Measurements from ENCODE around the gene SELL. TPM values are rescaled to one million over a fixed set of nuclear protein-coding genes. Genes with fewer than 3 reads are reported as not detected.

Gene SELL
- total and polyA plus RNA-seq, 2 experiments from 2014 or later: 1.1 to 1.5 TPM

GRCh38 chr1:169648187-169648586, 63.2 kb downstream of the SELL start:
- no peaks in the 10 kb centered on the region for H3K36me3 ChIP-seq (replicated peaks; ENCODE audit: insufficient read depth, low read depth)
- TF ChIP-seq CTCF (IDR thresholded peaks at IDR 0.05; ENCODE audit: poor library complexity): no peak
- no peak for TF ChIP-seq EZH2 (IDR thresholded peaks at IDR 0.05; ENCODE audit: borderline replicate concordance)
- TF ChIP-seq EZH2phosphoT487 (IDR thresholded peaks at IDR 0.05; ENCODE audit: low read depth, severe bottlenecking, unreplicated experiment): no peak
- H3K9me2 ChIP-seq (replicated peaks; ENCODE audit: insufficient read depth): no peaks in the 10 kb centered on the region
- no peak overlapping the region for H3K4me2 ChIP-seq
- no peaks in the 10 kb centered on the region for H4K20me1 ChIP-seq (ENCODE audit: insufficient read depth, poor library complexity, severe bottlenecking)
- H3K4me3 ChIP-seq: no peak overlapping the region
- no peak for DNase-seq (ENCODE audit: low spot score)
- H2AFZ ChIP-seq: no peak overlapping the region
- H3K27ac ChIP-seq: no peak overlapping the region
- no peaks in the 10 kb centered on the region for H3K27me3 ChIP-seq
- no peaks in the 10 kb centered on the region for H3K4me1 ChIP-seq (ENCODE audit: insufficient read depth)
- no peaks in the 10 kb centered on the region for H3K9me3 ChIP-seq (ENCODE audit: low read depth)
- 66% methylated on average over 2 of the region's 2 CpGs for WGBS (ENCODE audit: low lambda C conversion rate, missing lambda C conversion rate)
- no peaks in the 10 kb centered on the region for H3K79me2 ChIP-seq

GRCh38 chr1:169647512-169647911, 63.9 kb downstream of the SELL start:
- no peak for DNase-seq (ENCODE audit: low spot score)
- no peaks in the 10 kb centered on the region for H3K79me2 ChIP-seq
- no peaks in the 10 kb centered on the region for H4K20me1 ChIP-seq (ENCODE audit: insufficient read depth, poor library complexity, severe bottlenecking)
- H3K4me1 ChIP-seq (ENCODE audit: insufficient read depth): no peaks in the 10 kb centered on the region
- no peaks in the 10 kb centered on the region for H3K9me2 ChIP-seq (replicated peaks; ENCODE audit: insufficient read depth)
- H3K27me3 ChIP-seq: no peaks in the 10 kb centered on the region
- H3K27ac ChIP-seq: no peak overlapping the region
- H3K4me3 ChIP-seq: no peak overlapping the region
- no peak overlapping the region for H2AFZ ChIP-seq
- no peak overlapping the region for H3K4me2 ChIP-seq
- no peaks in the 10 kb centered on the region for H3K36me3 ChIP-seq (replicated peaks; ENCODE audit: insufficient read depth, low read depth)
- TF ChIP-seq EZH2 (IDR thresholded peaks at IDR 0.05; ENCODE audit: borderline replicate concordance) (no peak), CTCF (IDR thresholded peaks at IDR 0.05; ENCODE audit: poor library complexity) (no peak), EZH2phosphoT487 (IDR thresholded peaks at IDR 0.05; ENCODE audit: low read depth, severe bottlenecking, unreplicated experiment) (no peak)
- no peaks in the 10 kb centered on the region for H3K9me3 ChIP-seq (ENCODE audit: low read depth)

GRCh38 chr1:169644297-169644696, 67.1 kb downstream of the SELL start:
- no peak overlapping the region for H3K4me2 ChIP-seq
- no peaks in the 10 kb centered on the region for H3K79me2 ChIP-seq
- no peak overlapping the region for H3K4me3 ChIP-seq
- WGBS (ENCODE audit: low lambda C conversion rate, missing lambda C conversion rate): 72% methylated on average over 3 of the region's 3 CpGs
- no peaks in the 10 kb centered on the region for H3K9me3 ChIP-seq (ENCODE audit: low read depth)
- no peaks in the 10 kb centered on the region for H3K9me2 ChIP-seq (replicated peaks; ENCODE audit: insufficient read depth)
- no peak overlapping the region for H2AFZ ChIP-seq
- no peaks in the 10 kb centered on the region for H3K27me3 ChIP-seq
- no peaks in the 10 kb centered on the region for H3K36me3 ChIP-seq (replicated peaks; ENCODE audit: insufficient read depth, low read depth)
- no peak for DNase-seq (ENCODE audit: low spot score)
- H4K20me1 ChIP-seq (ENCODE audit: insufficient read depth, poor library complexity, severe bottlenecking): no peaks in the 10 kb centered on the region
- TF ChIP-seq EZH2 (IDR thresholded peaks at IDR 0.05; ENCODE audit: borderline replicate concordance) (no peak), CTCF (IDR thresholded peaks at IDR 0.05; ENCODE audit: poor library complexity) (no peak), EZH2phosphoT487 (IDR thresholded peaks at IDR 0.05; ENCODE audit: low read depth, severe bottlenecking, unreplicated experiment) (no peak)
- H3K27ac ChIP-seq: no peak overlapping the region
- H3K4me1 ChIP-seq (ENCODE audit: insufficient read depth): no peaks in the 10 kb centered on the region

Other genes with a start within 250 kb of the SELL start
- gene SLC19A2, start 225.7 kb downstream of the SELL start, total RNA-seq: 41.7 and 45.0 TPM in 2 replicates
- 15.0 and 16.3 TPM in 2 replicates for gene SLC19A2, start 225.7 kb downstream of the SELL start, polyA plus RNA-seq
- 24.0 and 34.2 TPM in 2 replicates for gene F5, start 125.1 kb downstream of the SELL start, total RNA-seq
- 20.4 and 21.5 TPM in 2 replicates for gene F5, start 125.1 kb downstream of the SELL start, polyA plus RNA-seq
- gene SELP, start 81.5 kb downstream of the SELL start, total RNA-seq: 0.24 and 0.27 TPM in 2 replicates
- gene SELP, start 81.5 kb downstream of the SELL start, polyA plus RNA-seq: 0.34 TPM in 1 of 2 replicates, not detected in the other
- 0.03 and 0.12 TPM in 2 replicates for gene SELE, start 22.5 kb upstream of the SELL start, total RNA-seq
- not detected in 2 replicates for gene SELE, start 22.5 kb upstream of the SELL start, polyA plus RNA-seq
- 7.4 and 10.8 TPM in 2 replicates for gene METTL18, start 83.3 kb upstream of the SELL start, total RNA-seq
- gene METTL18, start 83.3 kb upstream of the SELL start, polyA plus RNA-seq: 6.1 and 8.7 TPM in 2 replicates
- gene SCYL3, start 182.3 kb upstream of the SELL start, total RNA-seq: 6.6 and 7.7 TPM in 2 replicates
- 4.4 and 4.9 TPM in 2 replicates for gene SCYL3, start 182.3 kb upstream of the SELL start, polyA plus RNA-seq